CD4-positive, CD25-positive, alpha-beta regulatory T cell (primary cell): ENCODE data around the gene TEX19. TPM values are rescaled to one million over a fixed set of nuclear protein-coding genes. Genes with fewer than 3 reads are reported as not detected.

Source experiments
- ATAC-seq, 2 donors: fragments of 150-1000 bp; cut with Tn5 transposase; one replicate each; pipeline ENCODE4 v1.10.0; 2021; ENCODE audit warnings: low read depth in 2 of 2, moderate number of reproducible peaks in 2 of 2, moderate library complexity in 1 of 2
- DNase-seq, 3 donors: peaks; one replicate each; pipeline versions ENCODE4 v3.0.0 to v3.0.0-alpha.2; 2012 to 2022; ENCODE audit warnings: mixed read lengths in 1 of 3
- H3K27ac ChIP-seq: one replicate; pipeline ENCODE4 v1.7.0; 2013; ENCODE audit warnings: mild to moderate bottlenecking, low read length; ENCODE audit not compliant: insufficient read depth, poor library complexity, severe bottlenecking
- H3K27me3 ChIP-seq: one replicate; pipeline ENCODE4 v1.7.0; 2013; ENCODE audit warnings: low read length; ENCODE audit not compliant: control insufficient read depth, insufficient read depth
- H3K36me3 ChIP-seq: one replicate; pipeline ENCODE4 v1.7.0; 2013; ENCODE audit warnings: mild to moderate bottlenecking, low read length, moderate library complexity; ENCODE audit not compliant: control insufficient read depth, insufficient read depth
- H3K4me1 ChIP-seq: 2 replicates; pipeline ENCODE4 v1.7.0; 2013; ENCODE audit warnings: mild to moderate bottlenecking, low read length; ENCODE audit not compliant: insufficient read depth, control insufficient read depth, poor library complexity, severe bottlenecking
- H3K4me3 ChIP-seq: one replicate; pipeline ENCODE4 v1.7.0; 2013; ENCODE audit warnings: low read depth, mild to moderate bottlenecking, low read length, moderate library complexity
- H3K9me3 ChIP-seq, 2 experiments: 1 replicate in 1 of 2; 2 replicates in 1 of 2; pipeline ENCODE4 v1.7.0; 2013; ENCODE audit warnings: low read length in 2 of 2, mild to moderate bottlenecking in 1 of 2, moderate library complexity in 1 of 2; ENCODE audit not compliant: control insufficient read depth in 2 of 2
- H3K27ac Mint-ChIP-seq, 3 donors: one replicate each; pipeline ENCODE4 v1.8.0; 2020 to 2022; ENCODE audit warnings: mild to moderate bottlenecking in 3 of 3, mixed read lengths in 3 of 3, moderate library complexity in 2 of 3
- H3K27me3 Mint-ChIP-seq: one replicate; pipeline ENCODE4 v1.8.0; 2022; ENCODE audit warnings: mild to moderate bottlenecking, mixed read lengths
- H3K36me3 Mint-ChIP-seq: one replicate; pipeline ENCODE4 v1.8.0; 2020; ENCODE audit warnings: mixed read lengths
- H3K4me1 Mint-ChIP-seq, 4 donors: one replicate each; pipeline ENCODE4 v1.8.0; 2020 to 2022; ENCODE audit warnings: mixed read lengths in 4 of 4, mild to moderate bottlenecking in 1 of 4
- H3K4me3 Mint-ChIP-seq, 4 donors: one replicate each; pipeline ENCODE4 v1.8.0; 2020 to 2022; ENCODE audit warnings: mild to moderate bottlenecking in 4 of 4, mixed read lengths in 4 of 4, moderate library complexity in 3 of 4
- H3K9me3 Mint-ChIP-seq, 7 donors: one replicate each; pipeline ENCODE4 v1.8.0; 2020 to 2022; ENCODE audit warnings: mixed read lengths in 7 of 7, mild to moderate bottlenecking in 3 of 7, moderate library complexity in 2 of 7
- polyA plus RNA-seq, 4 donors: library from polyadenylated mRNA; unstranded; fragments of 300-500 nt; fragmentation: Illumina TruSeq; gene quantifications; one replicate each; pipeline ENCODE4 v1.2.3, GENCODE V29; 2021
- total RNA-seq: library from RNA; stranded (reverse); gene quantifications from one replicate; pipeline ENCODE4 v1.2.3, GENCODE V29; 2022

TEX19 gene
- total and polyA plus RNA-seq, 5 donors from 2014 or later: not detected

DNA sequence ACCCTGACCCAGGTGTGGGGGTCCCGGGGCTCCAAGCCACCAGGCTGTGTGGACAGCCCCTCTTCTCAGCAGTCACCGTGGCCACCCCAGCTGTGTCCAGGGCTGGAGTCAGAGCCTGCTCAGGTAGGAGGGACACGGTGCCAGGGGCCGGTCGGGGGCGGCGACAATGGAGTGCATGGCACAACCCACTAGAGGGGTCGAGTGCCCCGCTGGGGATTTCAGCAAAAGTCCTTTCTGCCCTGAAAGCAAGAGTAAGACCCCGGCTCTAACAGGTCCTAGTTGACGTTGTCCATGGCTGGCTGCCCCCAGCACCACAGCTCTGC, 23.8 kb downstream of the TEX19 start:
- H3K4me1 ChIP-seq: no peaks in the 10 kb centered on the region
- Mint-ChIP-seq H3K9me3 (no peaks in the 10 kb centered on the region), H3K36me3 (no peaks in the 10 kb centered on the region), H3K27ac (no peak overlapping the region), H3K4me1 (peaks cover 0 to 6% (median 4%) of the 10 kb centered on the region in 4 donors), H3K4me3 (no peak overlapping the region), H3K27me3 (peaks cover 19% of the 10 kb centered on the region)
- no peak overlapping the region for H3K4me3 ChIP-seq
- H3K27me3 ChIP-seq: no peaks in the 10 kb centered on the region
- no peak for ATAC-seq
- H3K9me3 ChIP-seq: no peaks in the 10 kb centered on the region
- no peak for DNase-seq
- no peaks in the 10 kb centered on the region for H3K36me3 ChIP-seq
- no peak overlapping the region for H3K27ac ChIP-seq

DNA sequence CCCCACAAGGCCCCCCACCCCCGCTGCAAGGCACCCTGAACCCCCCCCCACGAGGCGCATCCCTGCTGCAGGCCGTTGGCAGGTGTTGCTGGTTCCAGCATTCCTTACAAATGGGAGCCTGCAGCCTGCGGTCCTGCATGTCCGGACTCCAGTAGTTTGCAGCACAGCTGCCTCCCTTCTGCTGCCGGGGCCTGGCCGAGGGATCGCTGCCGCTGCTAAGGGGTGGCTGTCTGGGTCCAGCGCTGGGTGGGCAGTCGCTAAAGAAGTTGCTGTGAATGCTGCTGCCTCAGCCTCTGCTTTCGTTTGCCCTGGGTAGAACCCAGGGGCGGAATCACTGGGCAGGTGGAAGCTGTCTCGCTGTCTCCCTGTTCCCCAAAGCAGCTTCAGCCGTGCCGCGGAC, 24.4 kb downstream of the TEX19 start:
- H3K27ac ChIP-seq: no peak overlapping the region
- no peak for ATAC-seq
- Mint-ChIP-seq H3K27ac (no peak overlapping the region), H3K27me3 (peaks cover 19% of the 10 kb centered on the region), H3K36me3 (no peaks in the 10 kb centered on the region), H3K4me3 (no peak overlapping the region), H3K4me1 (peaks cover 0 to 6% (median 4%) of the 10 kb centered on the region in 4 donors), H3K9me3 (no peaks in the 10 kb centered on the region)
- no peaks in the 10 kb centered on the region for H3K27me3 ChIP-seq
- H3K4me1 ChIP-seq: no peaks in the 10 kb centered on the region
- no peaks in the 10 kb centered on the region for H3K9me3 ChIP-seq
- no peak overlapping the region for H3K4me3 ChIP-seq
- H3K36me3 ChIP-seq: no peaks in the 10 kb centered on the region
- DNase-seq: no peak

DNA sequence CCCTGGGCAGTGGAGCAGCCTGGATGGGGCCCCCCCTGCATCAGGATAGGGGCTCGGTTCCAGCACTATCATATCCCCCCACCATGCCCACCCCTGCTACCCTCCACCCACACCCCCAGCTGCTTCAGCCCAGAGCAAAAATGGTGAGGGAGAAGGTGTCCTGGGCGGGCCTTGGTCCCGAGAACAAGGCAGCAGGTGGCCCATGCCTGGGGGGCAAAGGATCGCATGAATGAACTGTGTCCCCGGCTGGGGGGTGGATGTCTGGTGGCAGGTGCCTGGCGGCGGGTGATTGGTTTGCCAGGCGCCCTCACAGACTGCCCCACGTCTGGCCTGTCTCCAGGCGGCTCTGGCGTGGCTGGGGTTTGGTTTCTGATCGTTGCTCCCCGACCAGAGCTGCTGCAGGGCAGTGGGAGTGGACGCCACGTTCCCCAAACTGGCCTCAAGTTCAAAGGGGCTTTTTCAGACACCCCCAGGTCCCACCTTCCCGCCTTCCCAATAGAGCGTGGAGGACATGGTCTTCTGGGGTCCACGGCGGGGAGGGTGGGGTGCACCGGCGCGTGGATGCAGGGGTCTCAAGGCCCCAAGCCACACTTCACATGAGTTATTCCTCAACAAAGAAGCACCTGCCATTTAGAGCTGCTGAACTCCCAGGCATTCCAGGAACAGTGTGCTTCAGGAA, 25.1 kb downstream of the TEX19 start:
- Mint-ChIP-seq H3K4me1 (peaks cover 0 to 6% (median 4%) of the 10 kb centered on the region in 4 donors), H3K27ac (no peak overlapping the region), H3K27me3 (peaks cover 19% of the 10 kb centered on the region), H3K36me3 (no peaks in the 10 kb centered on the region), H3K4me3 (no peak overlapping the region), H3K9me3 (no peaks in the 10 kb centered on the region)
- no peaks in the 10 kb centered on the region for H3K27me3 ChIP-seq
- H3K36me3 ChIP-seq: no peaks in the 10 kb centered on the region
- no peaks in the 10 kb centered on the region for H3K4me1 ChIP-seq
- no peak overlapping the region for H3K27ac ChIP-seq
- H3K9me3 ChIP-seq: no peaks in the 10 kb centered on the region
- DNase-seq (no peak), ATAC-seq (no peak)
- H3K4me3 ChIP-seq: no peak overlapping the region

DNA sequence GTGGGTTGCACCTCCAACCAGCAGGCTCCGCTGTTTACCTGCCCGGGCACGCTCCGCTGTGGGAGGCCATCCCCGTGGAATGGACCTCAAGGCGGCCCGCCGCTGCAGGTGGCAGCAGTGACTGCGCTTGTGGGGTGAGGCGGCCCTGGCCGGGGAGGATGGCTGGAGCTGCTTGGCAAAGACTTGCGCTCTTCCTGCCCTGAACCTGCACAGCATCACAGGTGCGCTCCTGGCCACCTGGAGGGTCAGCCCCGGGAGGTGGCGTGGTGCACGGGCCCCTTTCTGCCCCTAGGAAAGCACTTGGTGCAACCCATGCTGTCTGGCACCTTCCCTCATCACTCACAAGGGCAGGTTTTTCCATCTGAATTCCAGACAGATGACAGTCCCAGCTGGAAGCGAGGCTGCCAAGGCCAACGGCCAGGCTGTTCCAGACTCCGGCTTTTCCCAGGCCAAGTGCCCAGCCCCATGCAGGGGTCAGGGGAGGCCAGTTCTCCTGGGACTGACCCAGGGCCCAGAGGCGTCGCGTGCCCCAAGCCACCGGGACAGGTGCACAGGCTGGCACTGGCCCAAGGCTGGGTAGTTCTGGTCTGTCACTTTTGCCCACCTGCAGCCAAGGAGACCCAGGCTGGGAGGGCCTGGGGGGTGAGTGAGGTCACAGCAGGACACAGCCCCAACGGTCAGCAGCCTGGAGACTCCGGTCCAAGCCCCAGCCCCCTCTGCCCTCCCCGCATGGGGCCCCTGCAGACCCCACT, 25.9 kb downstream of the TEX19 start:
- Histone ChIP-seq H3K27ac (no peak overlapping the region), H3K9me3 (no peaks in the 10 kb centered on the region), H3K36me3 (no peaks in the 10 kb centered on the region), H3K4me1 (no peaks in the 10 kb centered on the region), H3K4me3 (no peak overlapping the region), H3K27me3 (no peaks in the 10 kb centered on the region)
- ATAC-seq (no peak), DNase-seq (no peak)
- H3K4me1 Mint-ChIP-seq: peaks cover 0 to 6% (median 4%) of the 10 kb centered on the region in 4 donors
- no peak overlapping the region for H3K27ac Mint-ChIP-seq
- H3K27me3 Mint-ChIP-seq: peaks cover 17% of the 10 kb centered on the region
- no peaks in the 10 kb centered on the region for H3K36me3 Mint-ChIP-seq
- H3K9me3 Mint-ChIP-seq: no peaks in the 10 kb centered on the region
- no peak overlapping the region for H3K4me3 Mint-ChIP-seq

DNA sequence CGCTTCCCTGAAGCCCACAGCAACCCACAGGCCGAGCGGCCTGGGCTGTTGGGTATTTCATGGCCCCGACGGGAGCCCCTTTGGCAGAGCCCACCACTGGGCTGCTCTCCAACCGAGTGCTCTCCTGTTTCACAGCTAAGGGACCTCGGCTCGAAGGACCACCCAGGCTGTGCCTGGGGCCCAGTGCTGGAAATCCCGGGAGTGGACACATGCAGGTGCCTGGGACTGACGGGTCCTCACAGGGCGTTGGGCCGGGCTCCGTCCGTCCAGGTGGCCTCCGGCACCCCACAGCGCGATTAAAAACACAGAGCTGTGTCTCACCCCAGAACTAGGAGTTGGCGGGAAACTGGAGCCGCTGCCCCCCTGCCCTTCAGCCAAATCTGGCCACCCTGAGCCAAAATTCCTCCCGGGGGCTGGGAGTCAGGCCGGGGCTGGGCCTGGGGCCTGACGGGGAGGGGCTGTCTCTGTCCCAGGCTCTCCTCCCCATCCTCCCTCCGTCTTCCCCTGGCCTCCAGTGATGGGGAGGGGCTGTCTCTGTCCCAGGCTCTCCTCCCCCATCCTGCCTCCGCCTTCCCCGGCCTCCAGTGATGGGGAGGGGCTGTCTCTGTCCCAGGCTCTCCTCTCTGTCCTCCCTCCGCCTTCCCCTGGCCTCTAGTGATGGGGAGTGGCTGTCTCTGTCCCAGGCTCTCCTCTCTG, 26.7 kb downstream of the TEX19 start:
- Mint-ChIP-seq H3K4me3 (no peak overlapping the region), H3K4me1 (peaks cover 0 to 6% (median 4%) of the 10 kb centered on the region in 4 donors), H3K9me3 (no peaks in the 10 kb centered on the region), H3K27ac (no peak overlapping the region), H3K27me3 (peaks cover 13% of the 10 kb centered on the region), H3K36me3 (no peaks in the 10 kb centered on the region)
- Histone ChIP-seq H3K27me3 (no peaks in the 10 kb centered on the region), H3K27ac (no peak overlapping the region), H3K4me1 (no peaks in the 10 kb centered on the region), H3K9me3 (no peaks in the 10 kb centered on the region), H3K4me3 (no peak overlapping the region), H3K36me3 (no peaks in the 10 kb centered on the region)
- no peak for ATAC-seq
- DNase-seq: no peak

DNA sequence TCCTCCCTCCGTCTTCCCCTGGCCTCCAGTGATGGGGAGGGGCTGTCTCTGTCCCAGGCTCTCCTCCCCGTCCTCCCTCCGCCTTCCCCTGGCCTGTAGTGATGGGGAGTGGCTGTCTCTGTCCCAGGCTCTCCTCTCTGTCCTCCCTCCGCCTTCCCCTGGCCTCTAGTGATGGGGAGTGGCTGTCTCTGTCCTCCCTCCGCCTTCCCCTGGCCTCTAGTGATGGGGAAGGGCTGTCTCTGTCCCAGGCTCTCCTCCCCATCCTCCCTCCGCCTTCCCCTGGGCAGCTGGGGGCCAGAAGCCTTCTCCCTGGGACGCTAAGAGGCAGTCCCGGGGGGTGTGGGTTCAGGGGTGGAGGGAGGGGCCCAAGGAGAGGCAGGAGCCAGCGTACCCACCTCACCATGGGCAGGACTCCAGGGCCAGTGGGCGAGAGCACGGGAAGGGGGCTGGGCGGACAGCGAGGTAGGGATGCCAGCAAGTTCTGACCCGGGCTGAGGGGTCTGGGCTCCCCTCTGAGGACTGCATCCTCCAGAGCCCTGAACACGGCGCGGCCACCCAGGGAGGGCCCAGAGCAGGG, 27.3 kb downstream of the TEX19 start:
- no peak overlapping the region for H3K4me3 ChIP-seq
- Mint-ChIP-seq H3K9me3 (no peaks in the 10 kb centered on the region), H3K27me3 (peaks cover 6% of the 10 kb centered on the region), H3K27ac (no peak overlapping the region), H3K4me1 (peaks cover 0 to 6% (median 2%) of the 10 kb centered on the region in 4 donors), H3K36me3 (no peaks in the 10 kb centered on the region), H3K4me3 (no peak overlapping the region)
- no peaks in the 10 kb centered on the region for H3K27me3 ChIP-seq
- H3K36me3 ChIP-seq: no peaks in the 10 kb centered on the region
- H3K27ac ChIP-seq: no peak overlapping the region
- no peaks in the 10 kb centered on the region for H3K4me1 ChIP-seq
- H3K9me3 ChIP-seq: no peaks in the 10 kb centered on the region
- DNase-seq (no peak), ATAC-seq (no peak)

DNA sequence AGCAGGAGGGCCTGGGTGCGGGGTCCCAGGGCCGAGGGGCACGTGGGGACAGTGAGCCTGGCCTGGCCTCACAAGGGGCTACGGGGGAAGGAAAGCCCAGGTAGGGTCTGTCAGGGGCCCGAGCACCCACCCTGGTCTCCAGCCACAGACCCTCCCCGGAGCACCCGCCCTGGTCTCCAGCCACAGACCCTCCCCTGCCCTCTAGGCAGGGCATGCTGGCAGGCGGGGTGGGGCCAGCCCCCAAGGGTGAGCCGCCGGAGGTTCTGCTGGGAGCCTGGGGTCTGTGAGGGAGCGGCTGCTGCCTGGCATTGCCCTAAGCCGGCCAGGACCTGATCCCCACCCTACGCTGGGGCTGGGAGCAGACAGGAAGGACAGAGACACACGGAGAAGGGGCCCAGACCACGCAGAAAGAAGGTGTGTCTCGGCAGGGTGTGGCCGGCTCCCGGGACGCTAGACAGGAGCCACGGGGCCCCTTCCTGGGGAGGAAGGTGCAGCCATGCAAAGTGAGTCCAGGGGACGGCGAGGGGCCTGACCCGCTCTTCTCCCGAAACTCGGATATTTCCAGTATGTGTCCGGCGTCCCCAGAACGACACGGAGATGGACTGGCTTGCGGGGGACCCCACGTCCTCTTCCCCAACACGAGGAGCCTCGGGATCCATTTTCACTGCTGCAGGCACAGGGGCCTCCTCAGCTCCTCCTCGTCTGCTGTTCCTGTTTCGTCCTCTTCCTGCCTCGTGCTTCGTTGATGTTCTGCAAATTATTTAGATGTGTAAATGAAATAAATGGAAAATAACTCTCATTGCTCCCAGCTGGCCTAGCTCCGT, 28.0 kb downstream of the TEX19 start:
- Mint-ChIP-seq H3K4me3 (no peak overlapping the region), H3K9me3 (no peaks in the 10 kb centered on the region), H3K4me1 (peaks cover 0 to 6% (median 1%) of the 10 kb centered on the region in 4 donors), H3K36me3 (no peaks in the 10 kb centered on the region), H3K27me3 (peaks cover 4% of the 10 kb centered on the region), H3K27ac (no peak overlapping the region)
- Histone ChIP-seq H3K36me3 (no peaks in the 10 kb centered on the region), H3K9me3 (no peaks in the 10 kb centered on the region), H3K27me3 (no peaks in the 10 kb centered on the region), H3K27ac (no peak overlapping the region), H3K4me3 (no peak overlapping the region), H3K4me1 (no peaks in the 10 kb centered on the region)
- ATAC-seq (no peak), DNase-seq (no peak)
